22Rv1 (cell line): ENCODE measurements around the gene ST3GAL3.

Experiments used
- ZFX ChIP-seq: fragments of 450-650 bp; IDR thresholded peaks from 2 replicates; pipeline ENCODE4 v1.6.1; 2017; ENCODE audit warnings: antibody characterized with exemption, borderline replicate concordance
- TF ChIP-seq, protein P1 (sequence below): fragments of 450-650 bp; IDR thresholded peaks from 2 replicates; pipeline ENCODE4 v1.5.1; 2017; ENCODE audit warnings: mild to moderate bottlenecking

DNA sequence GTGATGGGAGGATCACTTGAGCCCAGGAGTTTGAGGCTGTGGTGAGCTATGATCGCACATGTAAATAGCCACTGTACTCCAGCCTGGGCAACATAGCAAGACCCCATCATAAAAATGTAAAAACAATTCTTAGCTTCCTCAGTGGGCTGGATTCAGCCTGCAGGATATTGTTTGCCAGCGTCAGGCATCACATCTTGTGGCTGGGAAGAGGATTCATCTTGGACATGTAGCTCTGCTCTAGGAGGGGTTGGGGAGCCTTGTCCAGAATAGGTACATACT is 19.3 kb upstream of the ST3GAL3 start:
- TF ChIP-seq, protein P1, sequence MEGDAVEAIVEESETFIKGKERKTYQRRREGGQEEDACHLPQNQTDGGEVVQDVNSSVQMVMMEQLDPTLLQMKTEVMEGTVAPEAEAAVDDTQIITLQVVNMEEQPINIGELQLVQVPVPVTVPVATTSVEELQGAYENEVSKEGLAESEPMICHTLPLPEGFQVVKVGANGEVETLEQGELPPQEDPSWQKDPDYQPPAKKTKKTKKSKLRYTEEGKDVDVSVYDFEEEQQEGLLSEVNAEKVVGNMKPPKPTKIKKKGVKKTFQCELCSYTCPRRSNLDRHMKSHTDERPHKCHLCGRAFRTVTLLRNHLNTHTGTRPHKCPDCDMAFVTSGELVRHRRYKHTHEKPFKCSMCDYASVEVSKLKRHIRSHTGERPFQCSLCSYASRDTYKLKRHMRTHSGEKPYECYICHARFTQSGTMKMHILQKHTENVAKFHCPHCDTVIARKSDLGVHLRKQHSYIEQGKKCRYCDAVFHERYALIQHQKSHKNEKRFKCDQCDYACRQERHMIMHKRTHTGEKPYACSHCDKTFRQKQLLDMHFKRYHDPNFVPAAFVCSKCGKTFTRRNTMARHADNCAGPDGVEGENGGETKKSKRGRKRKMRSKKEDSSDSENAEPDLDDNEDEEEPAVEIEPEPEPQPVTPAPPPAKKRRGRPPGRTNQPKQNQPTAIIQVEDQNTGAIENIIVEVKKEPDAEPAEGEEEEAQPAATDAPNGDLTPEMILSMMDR = no peak
- TF ChIP-seq ZFX = no peak
